Osteocyte (in vitro differentiated cells): ENCODE measurements around the gene IL1RL2. TPM values are rescaled to one million over a fixed set of nuclear protein-coding genes. Genes with fewer than 3 reads are reported as not detected.

ENCODE experiments used
- DNase-seq: peaks from one replicate; pipeline ENCODE4 v3.0.0; 2021; ENCODE audit warnings: mixed read lengths; ENCODE audit not compliant: unreplicated experiment; ENCODE audit errors: extremely low spot score
- H3K27ac Mint-ChIP-seq: one replicate; pipeline ENCODE4 v1.8.0; 2021; ENCODE audit warnings: mild to moderate bottlenecking, mixed read lengths; ENCODE audit not compliant: unreplicated experiment
- H3K27me3 Mint-ChIP-seq: one replicate; pipeline ENCODE4 v1.8.0; 2021; ENCODE audit warnings: mixed read lengths; ENCODE audit not compliant: unreplicated experiment
- H3K36me3 Mint-ChIP-seq: one replicate; pipeline ENCODE4 v1.8.0; 2021; ENCODE audit warnings: mixed read lengths; ENCODE audit not compliant: unreplicated experiment
- H3K4me1 Mint-ChIP-seq: one replicate; pipeline ENCODE4 v1.8.0; 2021; ENCODE audit warnings: mixed read lengths; ENCODE audit not compliant: unreplicated experiment
- H3K4me3 Mint-ChIP-seq: one replicate; pipeline ENCODE4 v1.8.0; 2021; ENCODE audit warnings: mild to moderate bottlenecking, moderate library complexity, mixed read lengths; ENCODE audit not compliant: unreplicated experiment
- H3K9me3 Mint-ChIP-seq: one replicate; pipeline ENCODE4 v1.8.0; 2021; ENCODE audit warnings: mixed read lengths; ENCODE audit not compliant: unreplicated experiment
- total RNA-seq: library from RNA; stranded (reverse); gene quantifications from 2 replicates; pipeline ENCODE4 v1.2.1, GENCODE V29; 2021
- TF ChIP-seq, protein P1 (sequence below): fragments of 200-600 bp; sonication (generic); IDR thresholded peaks from 2 replicates; pipeline ENCODE4 v1.5.0; 2021; ENCODE audit warnings: antibody characterized with exemption, mild to moderate bottlenecking, moderate library complexity

IL1RL2 gene
- total RNA-seq, 1 donor from 2014 or later, result 0.21 TPM

GRCh38 chr2:102282678-102283091 lies 95.9 kb downstream of the IL1RL2 start:
- peaks cover 34% of the 10 kb centered on the region for H3K27me3 Mint-ChIP-seq
- no peaks in the 10 kb centered on the region for H3K36me3 Mint-ChIP-seq
- no peaks in the 10 kb centered on the region for H3K4me1 Mint-ChIP-seq
- TF ChIP-seq, protein P1, sequence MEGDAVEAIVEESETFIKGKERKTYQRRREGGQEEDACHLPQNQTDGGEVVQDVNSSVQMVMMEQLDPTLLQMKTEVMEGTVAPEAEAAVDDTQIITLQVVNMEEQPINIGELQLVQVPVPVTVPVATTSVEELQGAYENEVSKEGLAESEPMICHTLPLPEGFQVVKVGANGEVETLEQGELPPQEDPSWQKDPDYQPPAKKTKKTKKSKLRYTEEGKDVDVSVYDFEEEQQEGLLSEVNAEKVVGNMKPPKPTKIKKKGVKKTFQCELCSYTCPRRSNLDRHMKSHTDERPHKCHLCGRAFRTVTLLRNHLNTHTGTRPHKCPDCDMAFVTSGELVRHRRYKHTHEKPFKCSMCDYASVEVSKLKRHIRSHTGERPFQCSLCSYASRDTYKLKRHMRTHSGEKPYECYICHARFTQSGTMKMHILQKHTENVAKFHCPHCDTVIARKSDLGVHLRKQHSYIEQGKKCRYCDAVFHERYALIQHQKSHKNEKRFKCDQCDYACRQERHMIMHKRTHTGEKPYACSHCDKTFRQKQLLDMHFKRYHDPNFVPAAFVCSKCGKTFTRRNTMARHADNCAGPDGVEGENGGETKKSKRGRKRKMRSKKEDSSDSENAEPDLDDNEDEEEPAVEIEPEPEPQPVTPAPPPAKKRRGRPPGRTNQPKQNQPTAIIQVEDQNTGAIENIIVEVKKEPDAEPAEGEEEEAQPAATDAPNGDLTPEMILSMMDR, result no peak
- no peak overlapping the region for H3K27ac Mint-ChIP-seq
- no peak for DNase-seq
- no peaks in the 10 kb centered on the region for H3K9me3 Mint-ChIP-seq
- no peak overlapping the region for H3K4me3 Mint-ChIP-seq

GRCh38 chr2:102283996-102284395 lies 97.2 kb downstream of the IL1RL2 start:
- TF ChIP-seq, protein P1, result no peak
- DNase-seq, result no peak

DNA sequence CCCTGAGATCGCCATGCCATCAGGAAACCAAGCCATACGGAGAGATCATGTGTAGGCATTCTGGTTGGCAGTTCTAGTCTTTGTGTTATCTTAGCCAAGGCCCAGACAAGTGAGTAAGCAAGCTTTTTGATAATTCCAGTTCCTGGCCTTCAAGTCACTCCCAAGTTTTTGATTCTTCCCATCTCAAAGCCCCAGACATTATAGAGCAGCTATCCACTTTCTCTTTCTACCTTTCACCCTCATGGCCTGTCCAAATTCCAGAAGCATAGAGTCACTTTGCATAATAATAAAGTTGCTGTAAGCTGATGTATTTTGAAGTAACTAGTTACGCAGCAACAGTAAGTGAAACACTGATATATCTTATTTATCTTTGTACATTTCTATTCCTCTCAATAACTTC lies 97.8 kb downstream of the IL1RL2 start:
- no peak overlapping the region for H3K27ac Mint-ChIP-seq
- no peaks in the 10 kb centered on the region for H3K4me1 Mint-ChIP-seq
- H3K36me3 Mint-ChIP-seq, result no peaks in the 10 kb centered on the region
- no peak for DNase-seq
- TF ChIP-seq, protein P1, result no peak
- H3K27me3 Mint-ChIP-seq, result peaks cover 33% of the 10 kb centered on the region
- H3K9me3 Mint-ChIP-seq, result no peaks in the 10 kb centered on the region
- no peak overlapping the region for H3K4me3 Mint-ChIP-seq

More at GRCh38 chr2:102283996-102284395, 97.2 kb downstream of the IL1RL2 start:
- H3K4me3 Mint-ChIP-seq, result no peak overlapping the region
- H3K4me1 Mint-ChIP-seq, result no peaks in the 10 kb centered on the region
- H3K9me3 Mint-ChIP-seq, result no peaks in the 10 kb centered on the region
- no peak overlapping the region for H3K27ac Mint-ChIP-seq
- no peaks in the 10 kb centered on the region for H3K36me3 Mint-ChIP-seq
- peaks cover 32% of the 10 kb centered on the region for H3K27me3 Mint-ChIP-seq

DNA sequence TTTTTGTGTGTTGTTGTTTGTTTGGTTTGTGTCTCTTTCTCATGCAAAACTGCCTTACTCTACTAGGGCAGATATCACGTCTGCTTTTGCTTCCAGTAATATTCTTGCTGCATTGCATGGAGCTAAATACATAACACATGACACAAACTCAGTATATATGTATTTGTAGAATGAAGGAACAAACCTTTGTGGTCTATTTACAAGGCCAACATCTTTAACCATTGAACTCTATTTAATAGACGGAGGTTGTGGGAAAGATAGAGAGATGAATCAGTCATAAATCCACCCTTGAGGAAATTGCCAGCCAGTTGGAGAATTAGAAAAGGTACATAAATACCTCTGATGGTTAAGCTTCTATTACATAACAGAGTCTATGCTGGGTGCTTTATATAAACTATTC lies 98.5 kb downstream of the IL1RL2 start:
- DNase-seq, result no peak
- TF ChIP-seq, protein P1, result no peak
- Mint-ChIP-seq H3K4me3 (no peak overlapping the region), H3K27me3 (peaks cover 32% of the 10 kb centered on the region), H3K27ac (no peak overlapping the region), H3K4me1 (no peaks in the 10 kb centered on the region), H3K9me3 (no peaks in the 10 kb centered on the region), H3K36me3 (no peaks in the 10 kb centered on the region)

DNA sequence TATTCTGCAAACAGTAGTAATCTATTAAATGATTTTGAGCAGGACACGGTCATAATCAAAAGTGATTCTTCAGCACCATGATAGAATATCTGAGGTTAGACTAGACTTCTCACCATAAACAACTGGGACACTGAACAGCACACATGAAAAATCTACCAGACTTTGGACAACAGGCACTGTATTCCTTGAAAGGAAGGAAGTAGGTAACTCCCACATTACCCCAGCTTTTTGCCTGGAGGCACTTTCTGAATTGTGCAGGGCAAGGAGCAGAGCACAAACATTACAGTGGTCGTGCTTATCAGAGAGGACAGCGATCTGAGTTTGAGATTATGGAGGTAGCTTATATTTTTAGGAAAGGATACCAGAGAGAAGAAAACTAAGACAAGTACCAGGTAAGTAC lies 99.2 kb downstream of the IL1RL2 start:
- H3K27me3 Mint-ChIP-seq, result peaks cover 33% of the 10 kb centered on the region
- no peaks in the 10 kb centered on the region for H3K36me3 Mint-ChIP-seq
- H3K4me3 Mint-ChIP-seq, result no peak overlapping the region
- H3K27ac Mint-ChIP-seq, result no peak overlapping the region
- H3K9me3 Mint-ChIP-seq, result no peaks in the 10 kb centered on the region
- no peaks in the 10 kb centered on the region for H3K4me1 Mint-ChIP-seq
- TF ChIP-seq, protein P1, result no peak
- DNase-seq, result no peak
